Measurements from ENCODE around the gene IRF3. TPM values are rescaled to one million over a fixed set of nuclear protein-coding genes. Genes with fewer than 3 reads are reported as not detected.

The IRF3 gene
- total RNA-seq, 1 donor from 2014 or later: 73.8 TPM

- no peak for TF ChIP-seq CTCF (conservative IDR thresholded peaks at IDR 0.05; ENCODE audit: low read depth, low read length)
- H3K4me3 ChIP-seq (ENCODE audit: low read depth, low read length): no peak overlapping the region
- DNase-seq (ENCODE audit: low read depth): no peak
These were observed 6.9 kb downstream of the IRF3 start for GRCh38 chr19:49658566-49659442.

- no peak overlapping the region for H3K4me3 ChIP-seq (ENCODE audit: low read depth, low read length)
- TF ChIP-seq CTCF (conservative IDR thresholded peaks at IDR 0.05; ENCODE audit: low read depth, low read length): no peak
- no peak for DNase-seq (ENCODE audit: low read depth)
These were observed 7.5 kb downstream of the IRF3 start for GRCh38 chr19:49658139-49658517.

- H3K4me3 ChIP-seq (ENCODE audit: low read depth, low read length): no peak overlapping the region
- no peak for DNase-seq (ENCODE audit: low read depth)
- TF ChIP-seq CTCF (conservative IDR thresholded peaks at IDR 0.05; ENCODE audit: low read depth, low read length): no peak
These were observed 8.0 kb downstream of the IRF3 start for GRCh38 chr19:49657493-49658138.

- DNase-seq (ENCODE audit: low read depth): no peak
- no peak for TF ChIP-seq CTCF (conservative IDR thresholded peaks at IDR 0.05; ENCODE audit: low read depth, low read length)
- H3K4me3 ChIP-seq (ENCODE audit: low read depth, low read length): no peak overlapping the region
These were observed 9.1 kb downstream of the IRF3 start for GRCh38 chr19:49656456-49657109.

GRCh38 chr19:49655570-49656455, 9.8 kb downstream of the IRF3 start:
- DNase-seq (ENCODE audit: low read depth): no peak
- no peak for TF ChIP-seq CTCF (conservative IDR thresholded peaks at IDR 0.05; ENCODE audit: low read depth, low read length)
- no peak overlapping the region for H3K4me3 ChIP-seq (ENCODE audit: low read depth, low read length)

GRCh38 chr19:49654581-49654980, 11.1 kb downstream of the IRF3 start:
- H3K4me3 ChIP-seq (ENCODE audit: low read depth, low read length): no peak overlapping the region
- no peak for TF ChIP-seq CTCF (conservative IDR thresholded peaks at IDR 0.05; ENCODE audit: low read depth, low read length)
- DNase-seq (ENCODE audit: low read depth): no peak
